ENCODE data around the gene LHFPL3. TPM values are rescaled to one million over a fixed set of nuclear protein-coding genes. Genes with fewer than 3 reads are reported as not detected.

Gene LHFPL3
- total and polyA plus RNA-seq, 2 of the 13 experiments (the other 11 are each of a cell fraction or from before 2014, with no cell fraction given) = not detected

GRCh38 chr7:104552102-104552501, 223.7 kb downstream of the LHFPL3 start (continued):
- TF ChIP-seq USF2 (IDR thresholded peaks at IDR 0.05; ENCODE audit: low read depth, low read length) = no peak
- TF ChIP-seq USF2 (CRISPR knock-in tag; IDR thresholded peaks at IDR 0.05; ENCODE audit: borderline replicate concordance) = no peak
- peak; percentile 75 for TF ChIP-seq ELF3 (CRISPR knock-in tag; IDR thresholded peaks at IDR 0.05)
- TF ChIP-seq ZNF564 (CRISPR knock-in tag; IDR thresholded peaks at IDR 0.05) = no peak
- TF ChIP-seq ZNF138 (CRISPR knock-in tag; IDR thresholded peaks at IDR 0.05; ENCODE audit: low read depth) = no peak
- TF ChIP-seq ZNF580 (CRISPR knock-in tag; IDR thresholded peaks at IDR 0.05; ENCODE audit: borderline replicate concordance, low read depth) = 0 out of 2 replicates have a peak, but pooled peaks have one; percentile 39
- TF ChIP-seq ZNF232 (CRISPR knock-in tag; IDR thresholded peaks at IDR 0.05; ENCODE audit: borderline replicate concordance) = peak; percentile 66; the same call in 1 of the 2 replicates
- TF ChIP-seq NR0B2 (CRISPR knock-in tag; IDR thresholded peaks at IDR 0.05) = no peak
- no peak for TF ChIP-seq ZNF337 (CRISPR knock-in tag; IDR thresholded peaks at IDR 0.05; ENCODE audit: borderline replicate concordance, low read depth)
- TF ChIP-seq ZNF160 (CRISPR knock-in tag; IDR thresholded peaks at IDR 0.05) = no peak
- TF ChIP-seq ZNF12 (CRISPR knock-in tag; IDR thresholded peaks at IDR 0.05) = 0 out of 2 replicates have a peak, but pooled peaks have one; percentile 29
- TF ChIP-seq ZNF296 (CRISPR knock-in tag; conservative IDR thresholded peaks at IDR 0.05) = no peak
- no peak for TF ChIP-seq ZNF780A (CRISPR knock-in tag; IDR thresholded peaks at IDR 0.05)
- peak; percentile 37; the same call in 1 of the 2 replicates for TF ChIP-seq SAP130 (CRISPR knock-in tag; IDR thresholded peaks at IDR 0.05; ENCODE audit: low read depth)
- no peak for TF ChIP-seq RBM39 (IDR thresholded peaks at IDR 0.05; ENCODE audit: low read depth, low read length, poor library complexity, severe bottlenecking)
- peak; percentile 35; the same call in 1 of the 2 replicates for TF ChIP-seq ZNF790 (CRISPR knock-in tag; IDR thresholded peaks at IDR 0.05; ENCODE audit: borderline replicate concordance)
- TF ChIP-seq ZNF24 (IDR thresholded peaks at IDR 0.05) = no peak
- TF ChIP-seq EHMT2 (IDR thresholded peaks at IDR 0.05; ENCODE audit: borderline replicate concordance, low read depth, low read length) = peak; percentile 98
- peak; percentile 79 for TF ChIP-seq TEAD3 (CRISPR knock-in tag; optimal IDR thresholded peaks at IDR 0.05; ENCODE audit: borderline replicate concordance)
- no peak for TF ChIP-seq ZNF616 (CRISPR knock-in tag; IDR thresholded peaks at IDR 0.05; ENCODE audit: low read depth)
- TF ChIP-seq ZNF331 (CRISPR knock-in tag; IDR thresholded peaks at IDR 0.05) = peak; percentile 76
- no peak for TF ChIP-seq PLSCR1 (CRISPR knock-in tag; IDR thresholded peaks at IDR 0.05; ENCODE audit: borderline replicate concordance)
- no peak for TF ChIP-seq ZNF777 (CRISPR knock-in tag; IDR thresholded peaks at IDR 0.05)
- no peak for TF ChIP-seq ZBTB33 (CRISPR knock-in tag; IDR thresholded peaks at IDR 0.05)
- no peak for TF ChIP-seq ZFP37 (CRISPR knock-in tag; IDR thresholded peaks at IDR 0.05; ENCODE audit: borderline replicate concordance)
- TF ChIP-seq KLF6 (CRISPR knock-in tag; IDR thresholded peaks at IDR 0.05) = peak; percentile 62; the same call in 1 of the 2 replicates
- no peak for TF ChIP-seq SETDB1 (CRISPR knock-in tag; IDR thresholded peaks at IDR 0.05; ENCODE audit: borderline replicate concordance)
